Stimulated activated CD8-positive, alpha-beta memory T cell treated with anti-CD3 and anti-CD28 coated beads, Interleukin-12 subunit alpha, Interleukin-12 subunit beta, amount 100 ng/mL, for 1 hour (primary cell): ENCODE results near the gene ARHGAP15.

Experiments
- DNase-seq: peaks from one replicate; pipeline ENCODE4 v3.0.0-alpha.2; 2020; ENCODE audit warnings: low read depth

Gene ARHGAP15

GRCh38 chr2:143171817-143172216 is 42.6 kb downstream of the ARHGAP15 start:
- no peak for DNase-seq

- DNase-seq, result no peak
These were observed 46.2 kb downstream of the ARHGAP15 start for GRCh38 chr2:143175438-143175837.

DNA sequence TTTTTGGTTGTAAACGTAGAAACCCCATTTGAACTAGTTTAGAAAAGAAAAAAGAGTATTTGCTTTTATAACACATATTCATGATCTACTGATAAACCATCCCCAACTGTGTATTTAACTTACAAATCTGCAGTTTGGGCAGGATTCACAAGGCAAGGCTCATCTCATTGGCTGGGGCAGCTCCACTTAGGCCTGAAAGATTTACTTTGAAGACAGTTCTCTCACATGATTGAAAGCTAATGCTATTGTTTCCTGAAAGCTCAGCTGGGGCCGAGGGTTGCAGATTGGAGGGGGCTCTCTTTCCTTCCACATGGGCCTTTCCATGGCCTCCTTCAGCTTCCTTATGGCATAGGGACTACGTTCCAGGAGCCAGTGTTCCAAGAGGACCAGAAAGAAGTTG is 47.4 kb downstream of the ARHGAP15 start:
- no peak for DNase-seq

GRCh38 chr2:143177096-143177786 is 48.0 kb downstream of the ARHGAP15 start:
- no peak for DNase-seq

DNA sequence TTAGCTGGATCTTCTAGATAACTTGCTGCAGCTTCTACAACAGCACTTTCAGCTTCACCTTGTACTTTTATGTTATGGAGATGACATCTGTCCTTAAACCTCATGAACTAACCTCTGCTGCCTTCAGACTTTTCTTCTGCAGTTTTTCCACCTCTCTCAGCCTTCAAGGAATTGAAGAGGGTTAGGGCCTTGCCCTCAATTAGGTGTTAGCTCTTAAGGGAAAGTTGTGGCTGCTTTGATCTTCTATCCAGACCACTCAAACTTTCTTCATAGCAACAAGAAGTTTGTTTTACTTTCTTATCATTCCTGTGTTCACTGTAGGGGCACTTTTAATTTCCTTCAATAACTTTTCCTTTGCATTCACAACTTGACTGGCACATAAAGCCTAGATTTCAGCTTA is 52.3 kb downstream of the ARHGAP15 start:
- DNase-seq, result no peak

- DNase-seq, result no peak
These were observed 53.4 kb downstream of the ARHGAP15 start for GRCh38 chr2:143182649-143183048.

GRCh38 chr2:143183804-143184463 is 54.7 kb downstream of the ARHGAP15 start:
- DNase-seq, result no peak

- DNase-seq, result no peak
These were observed 57.7 kb downstream of the ARHGAP15 start for GRCh38 chr2:143186876-143187275.

GRCh38 chr2:143190431-143190830 is 61.2 kb downstream of the ARHGAP15 start:
- DNase-seq, result no peak

DNA sequence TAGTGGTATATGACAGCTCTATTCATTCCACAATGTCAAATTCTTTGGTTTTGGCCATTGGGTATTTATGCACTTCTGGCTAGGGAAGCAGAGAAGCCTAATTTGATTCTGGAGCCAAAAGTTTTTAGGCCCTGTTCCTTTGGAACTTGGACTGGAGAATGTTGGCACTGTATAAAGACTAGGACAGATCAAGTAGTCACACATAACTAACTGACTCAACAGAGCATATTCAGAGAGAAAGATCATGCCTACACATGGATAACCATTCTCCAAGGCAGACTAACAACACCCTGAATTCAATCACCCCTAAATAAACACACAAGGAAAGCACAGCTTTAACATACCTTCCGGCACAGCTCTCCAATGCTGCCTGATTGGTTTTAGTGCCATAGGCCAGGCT is 62.9 kb downstream of the ARHGAP15 start:
- no peak for DNase-seq

GRCh38 chr2:143192716-143193115 is 63.5 kb downstream of the ARHGAP15 start:
- no peak for DNase-seq

DNA sequence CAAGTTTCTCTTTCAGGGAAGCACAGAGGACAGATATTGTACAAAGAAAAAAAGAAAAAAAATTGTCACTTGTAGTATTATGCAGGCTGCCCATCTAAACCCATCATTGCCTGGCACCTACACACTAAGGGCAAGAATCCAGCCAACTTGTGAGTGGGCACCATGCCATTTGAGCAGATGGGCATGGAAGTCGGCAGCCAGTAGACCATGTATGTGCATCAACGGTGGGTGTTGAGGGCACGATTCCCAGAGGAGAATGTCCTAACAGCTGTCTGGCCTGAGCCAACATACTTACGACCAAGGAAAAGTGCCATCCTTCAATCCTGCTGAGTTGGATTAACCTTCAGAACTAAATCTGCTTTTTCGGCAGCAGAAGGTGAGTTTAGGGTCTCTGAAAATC is 63.9 kb downstream of the ARHGAP15 start:
- no peak for DNase-seq

DNA sequence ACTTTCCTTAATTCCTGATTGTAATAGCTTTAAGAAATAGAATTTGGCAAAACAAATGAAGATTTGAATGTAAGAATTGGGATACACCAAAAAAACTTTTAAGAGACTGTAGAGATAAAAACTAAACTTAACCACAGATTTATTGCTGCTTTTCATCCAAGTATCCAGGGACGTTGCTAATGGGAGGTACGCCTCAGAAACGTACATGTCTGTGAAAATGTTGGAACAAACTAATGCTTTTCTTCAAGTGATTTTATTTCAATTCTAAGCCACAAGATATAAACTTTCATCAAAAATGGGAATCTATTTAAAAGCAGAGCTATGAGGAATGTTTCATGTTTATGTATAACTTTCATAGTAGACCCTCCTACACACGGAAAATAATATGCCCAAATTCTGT is 66.3 kb downstream of the ARHGAP15 start:
- no peak for DNase-seq

DNA sequence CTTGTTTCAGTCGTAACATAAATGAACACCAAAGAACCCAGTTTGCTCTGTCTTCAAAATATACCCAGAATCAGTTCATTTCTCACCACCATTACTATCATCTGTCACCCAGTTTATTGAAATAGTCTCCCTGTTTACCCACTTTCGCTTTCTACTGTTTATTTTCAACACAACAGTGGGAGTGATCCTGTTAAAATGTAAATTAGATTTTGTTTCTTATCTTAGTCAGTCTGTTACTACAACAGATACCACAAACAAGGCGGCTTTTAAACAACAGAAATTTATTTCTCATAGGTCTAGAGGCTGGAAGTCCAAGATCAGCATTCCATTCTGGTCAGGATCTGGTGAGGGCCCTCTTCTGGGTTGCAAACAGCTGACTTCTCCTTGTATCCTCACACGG is 74.8 kb downstream of the ARHGAP15 start:
- DNase-seq, result no peak

GRCh38 chr2:143205106-143205764 is 76.0 kb downstream of the ARHGAP15 start:
- DNase-seq, result no peak

DNA sequence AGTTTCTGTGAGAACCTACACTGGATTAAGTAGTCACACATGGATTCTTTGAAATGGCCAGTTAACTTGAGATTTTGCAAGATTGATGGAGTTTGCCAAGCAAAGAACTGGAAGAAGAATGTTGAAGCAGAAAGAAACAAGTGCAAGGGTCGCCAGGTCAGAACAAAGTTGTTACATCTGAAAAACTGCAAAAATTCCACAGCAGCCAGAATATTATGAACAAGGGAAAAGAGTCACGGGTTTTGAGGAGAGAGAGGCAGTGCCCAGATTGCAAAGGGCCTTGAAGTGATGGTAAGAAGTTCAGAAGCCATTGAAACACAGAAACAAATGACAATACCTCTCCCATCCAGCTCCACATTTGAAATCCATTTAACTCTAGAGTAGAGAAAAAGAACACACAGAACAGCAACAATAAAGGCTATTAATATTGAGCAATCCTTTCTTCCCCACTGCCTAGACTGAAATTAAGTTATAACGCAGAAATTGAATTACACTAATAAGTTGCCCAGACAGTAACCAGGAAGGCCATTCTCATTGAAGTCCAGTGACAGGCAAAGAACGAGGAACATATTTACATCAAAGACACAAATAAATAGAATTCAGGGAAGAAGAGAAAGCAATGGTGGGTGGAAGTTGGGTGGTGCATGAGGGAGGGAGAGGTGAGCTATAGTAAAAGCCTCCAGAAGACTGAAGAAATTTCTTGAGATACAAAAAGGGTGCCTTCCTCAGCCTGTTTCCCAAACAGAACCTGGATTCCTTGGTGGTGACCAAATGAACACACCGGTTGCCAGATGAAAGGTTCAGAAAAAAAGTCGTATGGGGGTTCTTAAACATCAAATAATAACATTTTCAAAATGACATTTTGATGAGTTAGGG is 80.6 kb downstream of the ARHGAP15 start:
- DNase-seq, result no peak

GRCh38 chr2:143210446-143210819 is 81.2 kb downstream of the ARHGAP15 start:
- no peak for DNase-seq

GRCh38 chr2:143217512-143218115 is 88.4 kb downstream of the ARHGAP15 start:
- no peak for DNase-seq

GRCh38 chr2:143218621-143219020 is 89.4 kb downstream of the ARHGAP15 start:
- no peak for DNase-seq

DNA sequence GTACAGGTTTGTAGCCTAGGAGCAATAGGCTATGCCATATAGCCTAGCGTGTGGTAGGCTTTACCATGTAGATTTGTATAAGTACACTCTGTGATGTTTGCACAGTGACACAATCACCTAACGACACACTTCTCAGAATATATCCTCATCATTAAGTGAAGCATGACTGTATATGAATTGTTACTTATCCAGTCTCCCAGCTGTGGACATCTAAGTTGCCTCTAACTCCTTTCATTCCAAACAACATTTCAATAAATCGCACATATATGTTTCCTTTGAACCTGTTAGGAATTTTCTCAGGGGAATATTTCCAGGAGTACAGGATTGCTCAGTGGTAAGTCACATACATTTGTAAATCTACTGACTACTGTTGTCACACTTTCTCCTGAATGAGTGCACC is 90.0 kb downstream of the ARHGAP15 start:
- no peak for DNase-seq

- no peak for DNase-seq
These were observed 94.3 kb downstream of the ARHGAP15 start for GRCh38 chr2:143223556-143223955.

DNA sequence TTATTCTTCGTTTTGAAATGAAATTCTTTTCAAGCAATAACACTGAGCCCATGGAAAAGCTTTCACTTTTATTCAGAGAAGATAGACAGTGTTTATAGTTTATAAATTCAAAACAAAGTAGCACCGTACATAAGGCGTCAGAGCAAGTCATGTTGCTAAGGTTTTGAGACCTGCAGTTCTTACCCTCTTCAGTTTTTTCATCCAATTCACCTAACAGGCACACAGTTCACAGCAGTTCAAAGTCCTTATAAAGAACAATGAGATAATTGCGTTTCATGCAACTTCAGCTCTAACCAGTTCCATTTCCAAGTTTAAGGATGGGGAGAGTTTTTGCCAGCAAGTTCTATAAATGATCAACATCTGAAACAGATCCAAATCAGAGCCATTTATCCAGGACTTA is 96.7 kb downstream of the ARHGAP15 start:
- DNase-seq, result no peak
